ENCODE measurements around the gene ZDHHC8. TPM values are rescaled to one million over a fixed set of nuclear protein-coding genes. Genes with fewer than 3 reads are reported as not detected.

ZDHHC8 gene
- polyA plus RNA-seq, 4 donors = 3.8 to 33.5 (median 14.3) TPM

- no peak for FAIRE-seq
Observed at GRCh38 chr22:20140521-20140964, 8.9 kb downstream of the ZDHHC8 start.

GRCh38 chr22:20141186-20142077 is 9.8 kb downstream of the ZDHHC8 start:
- no peak overlapping the region for H3K4me3 ChIP-seq (ENCODE audit: low read depth in 1 of 3, low read length in 3 of 3)
- H3K27ac ChIP-seq (ENCODE audit: low read depth in 1 of 3, low read length in 2 of 3) = no peak overlapping the region
- DNase-seq (no peak), FAIRE-seq (no peak)
- WGBS, 3 donors = 87 to 90% (median 89%) methylated on average over 19 to 22 of the region's 22 CpGs
- no peaks in the 10 kb centered on the region for H3K27me3 ChIP-seq (ENCODE audit: control insufficient read depth in 3 of 3, insufficient read depth in 3 of 3, low read length in 3 of 3)
- H3K4me1 ChIP-seq (ENCODE audit: control insufficient read depth in 3 of 3, insufficient read depth in 2 of 3, low read depth in 1 of 3, low read length in 2 of 3) = peaks cover 0 to 5% (median 0%) of the 10 kb centered on the region in 3 donors
- peaks cover 0 to 70% (median 4%) of the 10 kb centered on the region in 3 donors for H3K36me3 ChIP-seq (ENCODE audit: control insufficient read depth in 3 of 3, insufficient read depth in 2 of 3, low read depth in 1 of 3, low read length in 3 of 3)
- H3K9me3 ChIP-seq (ENCODE audit: control insufficient read depth in 2 of 2, insufficient read depth in 1 of 2, low read depth in 1 of 2, low read length in 1 of 2) = no peaks in the 10 kb centered on the region

More at GRCh38 chr22:20140521-20140964, 8.9 kb downstream of the ZDHHC8 start:
- peaks cover 0 to 4% (median 0%) of the 10 kb centered on the region in 3 donors for H3K4me1 ChIP-seq (ENCODE audit: control insufficient read depth in 3 of 3, insufficient read depth in 2 of 3, low read depth in 1 of 3, low read length in 2 of 3)
- DNase-seq = no peak
- H3K27me3 ChIP-seq (ENCODE audit: control insufficient read depth in 3 of 3, insufficient read depth in 3 of 3, low read length in 3 of 3) = no peaks in the 10 kb centered on the region
- no peak overlapping the region for H3K27ac ChIP-seq (ENCODE audit: low read depth in 1 of 3, low read length in 2 of 3)
- no peak overlapping the region for H3K4me3 ChIP-seq (ENCODE audit: low read depth in 1 of 3, low read length in 3 of 3)
- H3K36me3 ChIP-seq (ENCODE audit: control insufficient read depth in 3 of 3, insufficient read depth in 2 of 3, low read depth in 1 of 3, low read length in 3 of 3) = peaks cover 0 to 73% (median 4%) of the 10 kb centered on the region in 3 donors
- WGBS, 3 donors = 93 to 95% (median 93%) methylated on average over 17 of the region's 17 CpGs
- no peaks in the 10 kb centered on the region for H3K9me3 ChIP-seq (ENCODE audit: control insufficient read depth in 2 of 2, insufficient read depth in 1 of 2, low read depth in 1 of 2, low read length in 1 of 2)

- Histone ChIP-seq H3K9me3 (ENCODE audit: control insufficient read depth in 2 of 2, insufficient read depth in 1 of 2, low read depth in 1 of 2, low read length in 1 of 2) (no peaks in the 10 kb centered on the region), H3K4me1 (ENCODE audit: control insufficient read depth in 3 of 3, insufficient read depth in 2 of 3, low read depth in 1 of 3, low read length in 2 of 3) (peaks cover 0 to 15% (median 4%) of the 10 kb centered on the region in 3 donors), H3K36me3 (ENCODE audit: control insufficient read depth in 3 of 3, insufficient read depth in 2 of 3, low read depth in 1 of 3, low read length in 3 of 3) (peaks cover 0 to 68% (median 4%) of the 10 kb centered on the region in 3 donors), H3K27ac (ENCODE audit: low read depth in 1 of 3, low read length in 2 of 3) (no peak overlapping the region), H3K4me3 (ENCODE audit: low read depth in 1 of 3, low read length in 3 of 3) (no peak overlapping the region), H3K27me3 (ENCODE audit: control insufficient read depth in 3 of 3, insufficient read depth in 3 of 3, low read length in 3 of 3) (no peaks in the 10 kb centered on the region)
- FAIRE-seq = no peak
- WGBS, 3 donors = 91 to 94% (median 93%) methylated on average over 48 to 65 of the region's 65 CpGs
- no peak for DNase-seq
Observed at GRCh38 chr22:20142711-20143621, 11.4 kb downstream of the ZDHHC8 start.

GRCh38 chr22:20143883-20144665 is 12.5 kb downstream of the ZDHHC8 start:
- no peak for FAIRE-seq
- no peak for DNase-seq
- no peaks in the 10 kb centered on the region for H3K27me3 ChIP-seq (ENCODE audit: control insufficient read depth in 3 of 3, insufficient read depth in 3 of 3, low read length in 3 of 3)
- H3K36me3 ChIP-seq (ENCODE audit: control insufficient read depth in 3 of 3, insufficient read depth in 2 of 3, low read depth in 1 of 3, low read length in 3 of 3) = peaks cover 0 to 68% (median 4%) of the 10 kb centered on the region in 3 donors
- no peaks in the 10 kb centered on the region for H3K9me3 ChIP-seq (ENCODE audit: control insufficient read depth in 2 of 2, insufficient read depth in 1 of 2, low read depth in 1 of 2, low read length in 1 of 2)
- 86 to 87% (median 86%) methylated on average over 19 of the region's 19 CpGs for WGBS, 3 donors
- no peak overlapping the region for H3K27ac ChIP-seq (ENCODE audit: low read depth in 1 of 3, low read length in 2 of 3)
- no peak overlapping the region for H3K4me3 ChIP-seq (ENCODE audit: low read depth in 1 of 3, low read length in 3 of 3)
- peaks cover 0 to 15% (median 4%) of the 10 kb centered on the region in 3 donors for H3K4me1 ChIP-seq (ENCODE audit: control insufficient read depth in 3 of 3, insufficient read depth in 2 of 3, low read depth in 1 of 3, low read length in 2 of 3)

GRCh38 chr22:20145206-20145831 is 13.7 kb downstream of the ZDHHC8 start:
- peaks cover 0 to 56% (median 4%) of the 10 kb centered on the region in 3 donors for H3K36me3 ChIP-seq (ENCODE audit: control insufficient read depth in 3 of 3, insufficient read depth in 2 of 3, low read depth in 1 of 3, low read length in 3 of 3)
- no peaks in the 10 kb centered on the region for H3K9me3 ChIP-seq (ENCODE audit: control insufficient read depth in 2 of 2, insufficient read depth in 1 of 2, low read depth in 1 of 2, low read length in 1 of 2)
- FAIRE-seq = no peak
- H3K4me1 ChIP-seq (ENCODE audit: control insufficient read depth in 3 of 3, insufficient read depth in 2 of 3, low read depth in 1 of 3, low read length in 2 of 3) = peaks cover 0 to 15% (median 4%) of the 10 kb centered on the region in 3 donors
- no peak overlapping the region for H3K4me3 ChIP-seq (ENCODE audit: low read depth in 1 of 3, low read length in 3 of 3)
- no peak for DNase-seq
- H3K27ac ChIP-seq (ENCODE audit: low read depth in 1 of 3, low read length in 2 of 3) = no peak overlapping the region
- no peaks in the 10 kb centered on the region for H3K27me3 ChIP-seq (ENCODE audit: control insufficient read depth in 3 of 3, insufficient read depth in 3 of 3, low read length in 3 of 3)
- 88 to 91% (median 89%) methylated on average over 19 to 22 of the region's 22 CpGs for WGBS, 3 donors

GRCh38 chr22:20145832-20146223 is 14.2 kb downstream of the ZDHHC8 start:
- FAIRE-seq = no peak
- peaks cover 0 to 51% (median 4%) of the 10 kb centered on the region in 3 donors for H3K36me3 ChIP-seq (ENCODE audit: control insufficient read depth in 3 of 3, insufficient read depth in 2 of 3, low read depth in 1 of 3, low read length in 3 of 3)
- no peaks in the 10 kb centered on the region for H3K9me3 ChIP-seq (ENCODE audit: control insufficient read depth in 2 of 2, insufficient read depth in 1 of 2, low read depth in 1 of 2, low read length in 1 of 2)
- 91 to 94% (median 92%) methylated on average over 15 to 21 of the region's 21 CpGs for WGBS, 3 donors
- DNase-seq = no peak
- H3K4me1 ChIP-seq (ENCODE audit: control insufficient read depth in 3 of 3, insufficient read depth in 2 of 3, low read depth in 1 of 3, low read length in 2 of 3) = peaks cover 0 to 15% (median 4%) of the 10 kb centered on the region in 3 donors
- no peak overlapping the region for H3K27ac ChIP-seq (ENCODE audit: low read depth in 1 of 3, low read length in 2 of 3)
- no peak overlapping the region for H3K4me3 ChIP-seq (ENCODE audit: low read depth in 1 of 3, low read length in 3 of 3)
- no peaks in the 10 kb centered on the region for H3K27me3 ChIP-seq (ENCODE audit: control insufficient read depth in 3 of 3, insufficient read depth in 3 of 3, low read length in 3 of 3)

GRCh38 chr22:20146777-20147176 is 15.2 kb downstream of the ZDHHC8 start:
- H3K27ac ChIP-seq (ENCODE audit: low read depth in 1 of 3, low read length in 2 of 3) = peak overlapping the region in 1 of 3 donors; percentile 42
- peaks cover 0 to 15% (median 4%) of the 10 kb centered on the region in 3 donors for H3K4me1 ChIP-seq (ENCODE audit: control insufficient read depth in 3 of 3, insufficient read depth in 2 of 3, low read depth in 1 of 3, low read length in 2 of 3)
- WGBS, 3 donors = 30 to 66% (median 51%) methylated on average over 14 to 22 of the region's 22 CpGs
- peaks cover 0 to 41% (median 4%) of the 10 kb centered on the region in 3 donors for H3K36me3 ChIP-seq (ENCODE audit: control insufficient read depth in 3 of 3, insufficient read depth in 2 of 3, low read depth in 1 of 3, low read length in 3 of 3)
- FAIRE-seq (no peak), DNase-seq (no peak)
- H3K9me3 ChIP-seq (ENCODE audit: control insufficient read depth in 2 of 2, insufficient read depth in 1 of 2, low read depth in 1 of 2, low read length in 1 of 2) = no peaks in the 10 kb centered on the region
- no peaks in the 10 kb centered on the region for H3K27me3 ChIP-seq (ENCODE audit: control insufficient read depth in 3 of 3, insufficient read depth in 3 of 3, low read length in 3 of 3)
- H3K4me3 ChIP-seq (ENCODE audit: low read depth in 1 of 3, low read length in 3 of 3) = no peak overlapping the region

All from small intestine (tissue), 7 donors.